ENCODE data around the gene ARMC8. TPM values are rescaled to one million over a fixed set of nuclear protein-coding genes. Genes with fewer than 3 reads are reported as not detected.

ARMC8 gene
- total and polyA plus RNA-seq, 10 donors, result 13.7 to 95.0 (median 62.2) TPM

GRCh38 chr3:138254216-138254615, 67.1 kb downstream of the ARMC8 start:
- H3K4me1 ChIP-seq, result no peaks in the 10 kb centered on the region
- TF ChIP-seq POLR2AphosphoS5 (IDR thresholded peaks at IDR 0.05) (no peak), CTCF (IDR thresholded peaks at IDR 0.05 in 8 of 11, conservative IDR thresholded peaks at IDR 0.05 in 3 of 11) (no peak), POLR2A (IDR thresholded peaks at IDR 0.05) (no peak)
- no peak overlapping the region for H3K27ac ChIP-seq
- H3K4me3 ChIP-seq, result no peak overlapping the region
- no peaks in the 10 kb centered on the region for H3K27me3 ChIP-seq (replicated peaks in 1 of 7)
- 41 to 86% (median 74%) methylated on average over 1 of the region's 1 CpG for WGBS, 5 donors
- intact Hi-C loops (cut with DNase I; ENCODE audit: low total_unique reads), result no loop called here
- no peaks in the 10 kb centered on the region for H3K9me3 ChIP-seq
- no peak for DNase-seq
- peaks cover 0 to 63% (median 8%) of the 10 kb centered on the region in 6 donors for H3K36me3 ChIP-seq

- Histone ChIP-seq H3K9me3 (no peaks in the 10 kb centered on the region), H3K27ac (no peak overlapping the region), H3K36me3 (peaks cover 0 to 65% (median 10%) of the 10 kb centered on the region in 6 donors), H3K4me3 (no peak overlapping the region), H3K4me1 (no peaks in the 10 kb centered on the region), H3K27me3 (replicated peaks in 1 of 7) (no peaks in the 10 kb centered on the region)
- intact Hi-C loops (cut with DNase I; ENCODE audit: low total_unique reads), result no loop called here
- DNase-seq, result no peak
- WGBS, 5 donors, result 88 to 100% (median 89%) methylated on average over 1 of the region's 1 CpG
- TF ChIP-seq POLR2AphosphoS5 (IDR thresholded peaks at IDR 0.05), result no peak
- no peak for TF ChIP-seq POLR2A (IDR thresholded peaks at IDR 0.05)
- no peak for TF ChIP-seq CTCF (IDR thresholded peaks at IDR 0.05 in 8 of 11, conservative IDR thresholded peaks at IDR 0.05 in 3 of 11)
Observed at GRCh38 chr3:138256022-138256421, 68.9 kb downstream of the ARMC8 start.

GRCh38 chr3:138257986-138258385, 70.9 kb downstream of the ARMC8 start:
- no peaks in the 10 kb centered on the region for H3K4me1 ChIP-seq
- intact Hi-C loops (cut with DNase I; ENCODE audit: low total_unique reads), result no loop called here
- DNase-seq, result no peak
- no peak overlapping the region for H3K27ac ChIP-seq
- H3K9me3 ChIP-seq, result no peaks in the 10 kb centered on the region
- no peak for TF ChIP-seq POLR2AphosphoS5 (IDR thresholded peaks at IDR 0.05)
- no peak for TF ChIP-seq CTCF (IDR thresholded peaks at IDR 0.05 in 8 of 11, conservative IDR thresholded peaks at IDR 0.05 in 3 of 11)
- H3K27me3 ChIP-seq (replicated peaks in 1 of 7), result no peaks in the 10 kb centered on the region
- H3K36me3 ChIP-seq, result peaks cover 0 to 61% (median 7%) of the 10 kb centered on the region in 6 donors
- H3K4me3 ChIP-seq, result no peak overlapping the region
- WGBS, 5 donors, result 89 to 100% (median 98%) methylated on average over 1 of the region's 1 CpG

GRCh38 chr3:138259126-138259525, 72.0 kb downstream of the ARMC8 start:
- TF ChIP-seq CTCF (IDR thresholded peaks at IDR 0.05 in 8 of 11, conservative IDR thresholded peaks at IDR 0.05 in 3 of 11) (no peak), POLR2AphosphoS5 (IDR thresholded peaks at IDR 0.05) (no peak), POLR2A (IDR thresholded peaks at IDR 0.05) (no peak)
- no peaks in the 10 kb centered on the region for H3K4me1 ChIP-seq
- H3K27me3 ChIP-seq (replicated peaks in 1 of 7), result no peaks in the 10 kb centered on the region
- H3K9me3 ChIP-seq, result no peaks in the 10 kb centered on the region
- peaks cover 0 to 73% (median 8%) of the 10 kb centered on the region in 6 donors for H3K36me3 ChIP-seq
- 92 to 96% (median 95%) methylated on average over 4 of the region's 4 CpGs for WGBS, 5 donors
- no peak overlapping the region for H3K4me3 ChIP-seq
- H3K27ac ChIP-seq, result no peak overlapping the region
- intact Hi-C loops (cut with DNase I; ENCODE audit: low total_unique reads), result no loop called here
- no peak for DNase-seq

Data from spleen (tissue), 11 donors.